Type B pancreatic cell (in vitro differentiated cells): ENCODE measurements around the gene ANKRD13D. TPM values are rescaled to one million over a fixed set of nuclear protein-coding genes. Genes with fewer than 3 reads are reported as not detected.
A peak's percentile ranks its signal among the peaks of the same experiment; 100 is the strongest.

ENCODE experiments used
- DNase-seq: peaks from one replicate; pipeline ENCODE4 v3.0.0; 2021; ENCODE audit warnings: mixed read lengths; ENCODE audit not compliant: unreplicated experiment; ENCODE audit errors: extremely low spot score
- H3K27ac Mint-ChIP-seq: 2 replicates; pipeline ENCODE4 v1.8.0; 2021; ENCODE audit warnings: mild to moderate bottlenecking, mixed read lengths
- H3K27me3 Mint-ChIP-seq: 2 replicates; pipeline ENCODE4 v1.8.0; 2021; ENCODE audit warnings: mixed read lengths
- H3K36me3 Mint-ChIP-seq: 2 replicates; pipeline ENCODE4 v1.8.0; 2021; ENCODE audit warnings: mixed read lengths
- H3K4me1 Mint-ChIP-seq: one replicate; pipeline ENCODE4 v1.8.0; 2021; ENCODE audit warnings: mixed read lengths; ENCODE audit not compliant: unreplicated experiment
- H3K4me3 Mint-ChIP-seq: 2 replicates; pipeline ENCODE4 v1.8.0; 2021; ENCODE audit warnings: mild to moderate bottlenecking, mixed read lengths
- H3K9me3 Mint-ChIP-seq: 2 replicates; pipeline ENCODE4 v1.8.0; 2021; ENCODE audit warnings: mixed read lengths
- total RNA-seq: library from RNA; stranded (reverse); gene quantifications from 2 replicates; pipeline ENCODE4 v1.2.1, GENCODE V29; 2021; ENCODE audit warnings: low replicate concordance
- TF ChIP-seq, protein P1 (sequence below): fragments of 200-600 bp; sonication (generic); conservative IDR thresholded peaks from 2 replicates; pipeline ENCODE4 v1.5.0; 2021; ENCODE audit warnings: antibody characterized with exemption, mild to moderate bottlenecking

Gene ANKRD13D
- total RNA-seq, 1 donor from 2014 or later: 70.5 TPM

DNA sequence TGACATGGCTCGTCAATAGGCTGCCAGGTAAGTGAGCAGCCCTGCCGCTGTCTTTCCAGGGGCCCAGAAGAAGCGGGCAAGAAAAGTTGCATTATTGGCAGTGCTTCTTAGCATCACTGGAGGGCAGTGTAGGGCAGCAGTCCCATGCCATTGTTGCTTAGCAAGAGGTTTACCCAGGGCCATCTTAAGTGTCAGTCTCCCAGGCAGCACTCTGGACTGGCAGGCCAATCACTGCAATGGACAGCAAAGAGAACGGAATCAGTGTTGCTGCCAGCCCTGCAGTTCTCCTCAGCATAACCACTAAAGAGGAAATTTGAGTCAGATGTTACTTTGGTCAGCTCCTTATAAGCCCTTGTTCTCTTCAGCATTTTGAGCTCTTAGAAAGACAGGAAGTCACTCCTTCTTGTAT, 36.3 kb upstream of the ANKRD13D start:
- DNase-seq: no peak
- Mint-ChIP-seq H3K9me3 (peaks cover 4% of the 10 kb centered on the region), H3K27ac (peak overlapping the region; percentile 86), H3K4me1 (peaks cover 20% of the 10 kb centered on the region), H3K27me3 (no peaks in the 10 kb centered on the region), H3K36me3 (peaks cover 69% of the 10 kb centered on the region), H3K4me3 (peak overlapping the region; percentile 66)
- TF ChIP-seq, protein P1, sequence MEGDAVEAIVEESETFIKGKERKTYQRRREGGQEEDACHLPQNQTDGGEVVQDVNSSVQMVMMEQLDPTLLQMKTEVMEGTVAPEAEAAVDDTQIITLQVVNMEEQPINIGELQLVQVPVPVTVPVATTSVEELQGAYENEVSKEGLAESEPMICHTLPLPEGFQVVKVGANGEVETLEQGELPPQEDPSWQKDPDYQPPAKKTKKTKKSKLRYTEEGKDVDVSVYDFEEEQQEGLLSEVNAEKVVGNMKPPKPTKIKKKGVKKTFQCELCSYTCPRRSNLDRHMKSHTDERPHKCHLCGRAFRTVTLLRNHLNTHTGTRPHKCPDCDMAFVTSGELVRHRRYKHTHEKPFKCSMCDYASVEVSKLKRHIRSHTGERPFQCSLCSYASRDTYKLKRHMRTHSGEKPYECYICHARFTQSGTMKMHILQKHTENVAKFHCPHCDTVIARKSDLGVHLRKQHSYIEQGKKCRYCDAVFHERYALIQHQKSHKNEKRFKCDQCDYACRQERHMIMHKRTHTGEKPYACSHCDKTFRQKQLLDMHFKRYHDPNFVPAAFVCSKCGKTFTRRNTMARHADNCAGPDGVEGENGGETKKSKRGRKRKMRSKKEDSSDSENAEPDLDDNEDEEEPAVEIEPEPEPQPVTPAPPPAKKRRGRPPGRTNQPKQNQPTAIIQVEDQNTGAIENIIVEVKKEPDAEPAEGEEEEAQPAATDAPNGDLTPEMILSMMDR: peak; percentile 53

DNA sequence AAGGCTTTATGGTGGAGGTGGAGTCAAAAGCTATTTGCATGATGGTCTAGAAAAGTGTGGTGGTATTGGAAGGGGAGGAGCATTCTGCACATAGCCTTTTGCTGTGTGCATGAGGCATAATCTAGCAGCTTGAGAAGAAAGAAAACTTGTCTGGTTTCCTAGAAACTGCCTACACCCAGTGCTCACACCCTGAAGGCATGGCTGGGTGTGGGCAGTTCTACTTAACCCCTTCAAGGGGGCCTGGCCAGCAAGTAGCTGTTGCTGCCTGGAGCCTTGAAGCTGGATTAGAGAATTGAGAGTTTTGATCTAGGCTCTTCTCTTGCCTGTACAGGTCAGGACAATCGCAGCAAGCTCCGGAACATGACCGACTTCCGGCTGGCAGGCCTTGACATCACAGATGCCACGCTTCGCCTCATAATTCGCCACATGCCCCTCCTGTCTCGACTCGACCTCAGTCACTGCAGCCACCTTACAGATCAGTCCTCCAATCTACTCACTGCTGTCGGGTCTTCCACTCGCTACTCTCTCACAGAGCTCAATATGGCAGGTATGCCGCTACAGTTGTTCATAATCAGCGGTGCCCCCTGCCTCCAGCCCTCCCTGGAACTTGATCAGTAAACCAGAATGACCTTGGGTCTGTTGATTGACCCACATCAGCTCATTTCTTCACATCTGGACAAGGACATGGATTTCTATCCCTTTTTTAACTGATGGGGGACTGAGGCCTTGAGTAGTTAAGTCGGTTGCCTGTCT, 35.1 kb upstream of the ANKRD13D start:
- Mint-ChIP-seq H3K36me3 (peaks cover 57% of the 10 kb centered on the region), H3K27ac (peak overlapping the region; percentile 86), H3K4me1 (peaks cover 14% of the 10 kb centered on the region), H3K27me3 (no peaks in the 10 kb centered on the region), H3K9me3 (no peaks in the 10 kb centered on the region), H3K4me3 (peak overlapping the region; percentile 71)
- TF ChIP-seq, protein P1: no peak
- DNase-seq: peak; percentile 69

DNA sequence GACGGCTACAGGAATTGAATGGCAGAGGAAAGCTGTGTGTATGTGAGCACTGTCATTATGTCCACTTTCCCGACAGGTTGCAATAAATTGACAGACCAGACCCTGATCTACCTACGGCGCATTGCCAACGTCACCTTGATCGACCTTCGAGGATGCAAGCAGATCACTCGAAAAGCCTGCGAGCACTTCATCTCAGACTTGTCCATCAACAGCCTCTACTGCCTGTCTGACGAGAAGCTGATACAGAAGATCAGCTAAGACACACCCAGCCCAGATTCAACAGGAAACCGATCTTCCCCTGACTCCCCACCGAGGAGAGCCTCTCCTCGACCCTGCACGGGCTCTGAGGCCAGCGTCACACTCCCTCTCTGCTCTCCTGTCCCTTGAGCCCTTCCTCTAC, 34.3 kb upstream of the ANKRD13D start:
- no peaks in the 10 kb centered on the region for H3K9me3 Mint-ChIP-seq
- no peaks in the 10 kb centered on the region for H3K27me3 Mint-ChIP-seq
- H3K4me1 Mint-ChIP-seq: peaks cover 7% of the 10 kb centered on the region
- H3K27ac Mint-ChIP-seq: peak overlapping the region; percentile 86
- DNase-seq: no peak
- TF ChIP-seq, protein P1: no peak
- H3K4me3 Mint-ChIP-seq: peak overlapping the region; percentile 71
- H3K36me3 Mint-ChIP-seq: peaks cover 49% of the 10 kb centered on the region

GRCh38 chr11:67255353-67255752, 33.8 kb upstream of the ANKRD13D start:
- H3K27me3 Mint-ChIP-seq: no peaks in the 10 kb centered on the region
- peaks cover 7% of the 10 kb centered on the region for H3K4me1 Mint-ChIP-seq
- peaks cover 49% of the 10 kb centered on the region for H3K36me3 Mint-ChIP-seq
- H3K4me3 Mint-ChIP-seq: peak overlapping the region; percentile 20
- peak overlapping the region; percentile 86 for H3K27ac Mint-ChIP-seq
- TF ChIP-seq, protein P1: no peak
- no peak for DNase-seq
- no peaks in the 10 kb centered on the region for H3K9me3 Mint-ChIP-seq

- Mint-ChIP-seq H3K27ac (peak overlapping the region; percentile 86), H3K9me3 (no peaks in the 10 kb centered on the region), H3K4me3 (no peak overlapping the region), H3K27me3 (no peaks in the 10 kb centered on the region), H3K36me3 (peaks cover 46% of the 10 kb centered on the region), H3K4me1 (peaks cover 7% of the 10 kb centered on the region)
- TF ChIP-seq, protein P1: no peak
- DNase-seq: no peak
Measured at GRCh38 chr11:67255864-67256263, 33.2 kb upstream of the ANKRD13D start.
